ENCODE results near the gene TFF2.

The TFF2 gene

DNA sequence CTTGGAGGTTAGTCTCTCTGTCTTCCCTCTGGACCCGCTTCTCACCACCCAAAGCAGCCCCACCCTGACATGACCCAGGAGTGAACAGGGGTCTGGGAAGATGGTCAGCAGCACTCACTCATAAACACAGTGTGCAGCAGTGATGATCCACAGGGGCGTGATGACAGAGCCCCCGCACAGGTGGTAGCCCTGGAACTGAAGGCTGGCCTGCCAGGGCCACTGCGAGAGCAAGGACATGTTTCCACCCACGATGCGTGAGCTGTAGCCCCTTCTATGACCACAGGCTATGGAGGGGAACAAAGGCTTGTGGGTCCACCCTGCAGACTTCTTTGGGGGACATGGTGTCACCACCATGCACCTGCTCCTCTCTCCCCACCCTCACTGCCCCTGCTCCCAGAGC, 32.1 kb upstream of the TFF2 start:
- 0 out of 2 replicates have a peak, but pooled peaks cover 4% of the 10 kb centered on the region for H3K9me3 ChIP-seq (ENCODE audit: control insufficient read depth, insufficient read depth, low read length)
- H3K9ac ChIP-seq (ENCODE audit: low read depth, low read length): no peak overlapping the region
- H3K4me1 ChIP-seq (ENCODE audit: control insufficient read depth, insufficient read depth, low read length): no peaks in the 10 kb centered on the region
- H3K36me3 ChIP-seq (ENCODE audit: control insufficient read depth, insufficient read depth, low read length): no peaks in the 10 kb centered on the region
- H3K27me3 ChIP-seq (ENCODE audit: control insufficient read depth, insufficient read depth, low read length): no peaks in the 10 kb centered on the region
- H3K27ac ChIP-seq (ENCODE audit: low read depth, low read length): no peak overlapping the region
- no peak overlapping the region for H3K4me3 ChIP-seq (ENCODE audit: low read depth, low read length)

DNA sequence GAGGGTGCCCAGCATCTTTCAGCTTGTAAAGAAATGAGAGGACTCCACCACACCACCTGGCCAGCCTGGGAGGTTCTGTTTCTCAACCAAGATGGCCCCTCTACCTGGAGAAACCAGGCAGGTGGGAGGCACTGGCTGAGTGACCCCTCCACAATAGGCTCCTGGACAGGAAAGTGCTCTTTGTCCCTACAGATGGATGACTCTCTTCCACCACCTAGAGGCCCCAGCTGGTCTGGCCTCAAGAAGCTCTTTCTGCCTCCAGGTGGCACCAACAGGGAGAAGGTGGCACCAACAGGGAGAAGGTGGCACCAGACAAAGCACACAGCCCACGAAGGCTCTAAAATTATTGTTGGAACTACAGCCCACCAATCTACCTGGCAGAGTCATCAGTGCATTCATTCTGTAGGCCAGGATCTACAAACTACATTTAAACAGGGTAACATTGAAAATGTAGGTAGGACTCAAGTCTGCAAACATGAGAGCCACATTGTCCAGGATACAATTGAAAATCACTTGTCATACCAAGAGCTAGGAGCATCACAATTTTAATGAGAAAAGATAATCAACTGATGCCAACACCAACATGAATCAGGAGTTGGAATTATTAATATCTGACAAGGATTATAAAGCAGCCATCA, 30.7 kb upstream of the TFF2 start:
- no peaks in the 10 kb centered on the region for H3K36me3 ChIP-seq (ENCODE audit: control insufficient read depth, insufficient read depth, low read length)
- no peaks in the 10 kb centered on the region for H3K4me1 ChIP-seq (ENCODE audit: control insufficient read depth, insufficient read depth, low read length)
- 0 out of 2 replicates have a peak, but pooled peaks cover 4% of the 10 kb centered on the region for H3K9me3 ChIP-seq (ENCODE audit: control insufficient read depth, insufficient read depth, low read length)
- no peak overlapping the region for H3K4me3 ChIP-seq (ENCODE audit: low read depth, low read length)
- no peak overlapping the region for H3K9ac ChIP-seq (ENCODE audit: low read depth, low read length)
- no peaks in the 10 kb centered on the region for H3K27me3 ChIP-seq (ENCODE audit: control insufficient read depth, insufficient read depth, low read length)
- no peak overlapping the region for H3K27ac ChIP-seq (ENCODE audit: low read depth, low read length)

GRCh38 chr21:42379426-42380215, 28.8 kb upstream of the TFF2 start:
- H3K27me3 ChIP-seq (ENCODE audit: control insufficient read depth, insufficient read depth, low read length): peaks cover under 1% of the 10 kb centered on the region; the same call in 1 of the 2 replicates
- H3K4me1 ChIP-seq (ENCODE audit: control insufficient read depth, insufficient read depth, low read length): no peaks in the 10 kb centered on the region
- H3K27ac ChIP-seq (ENCODE audit: low read depth, low read length): no peak overlapping the region
- H3K9ac ChIP-seq (ENCODE audit: low read depth, low read length): no peak overlapping the region
- H3K9me3 ChIP-seq (ENCODE audit: control insufficient read depth, insufficient read depth, low read length): 0 out of 2 replicates have a peak, but pooled peaks cover 4% of the 10 kb centered on the region
- no peak overlapping the region for H3K4me3 ChIP-seq (ENCODE audit: low read depth, low read length)
- H3K36me3 ChIP-seq (ENCODE audit: control insufficient read depth, insufficient read depth, low read length): no peaks in the 10 kb centered on the region

GRCh38 chr21:42378418-42378817, 27.6 kb upstream of the TFF2 start:
- no peak overlapping the region for H3K4me3 ChIP-seq (ENCODE audit: low read depth, low read length)
- no peaks in the 10 kb centered on the region for H3K36me3 ChIP-seq (ENCODE audit: control insufficient read depth, insufficient read depth, low read length)
- H3K27ac ChIP-seq (ENCODE audit: low read depth, low read length): no peak overlapping the region
- H3K4me1 ChIP-seq (ENCODE audit: control insufficient read depth, insufficient read depth, low read length): no peaks in the 10 kb centered on the region
- peaks cover 5% of the 10 kb centered on the region; the same call in 1 of the 2 replicates for H3K27me3 ChIP-seq (ENCODE audit: control insufficient read depth, insufficient read depth, low read length)
- H3K9ac ChIP-seq (ENCODE audit: low read depth, low read length): no peak overlapping the region
- H3K9me3 ChIP-seq (ENCODE audit: control insufficient read depth, insufficient read depth, low read length): 0 out of 2 replicates have a peak, but pooled peaks cover 4% of the 10 kb centered on the region

DNA sequence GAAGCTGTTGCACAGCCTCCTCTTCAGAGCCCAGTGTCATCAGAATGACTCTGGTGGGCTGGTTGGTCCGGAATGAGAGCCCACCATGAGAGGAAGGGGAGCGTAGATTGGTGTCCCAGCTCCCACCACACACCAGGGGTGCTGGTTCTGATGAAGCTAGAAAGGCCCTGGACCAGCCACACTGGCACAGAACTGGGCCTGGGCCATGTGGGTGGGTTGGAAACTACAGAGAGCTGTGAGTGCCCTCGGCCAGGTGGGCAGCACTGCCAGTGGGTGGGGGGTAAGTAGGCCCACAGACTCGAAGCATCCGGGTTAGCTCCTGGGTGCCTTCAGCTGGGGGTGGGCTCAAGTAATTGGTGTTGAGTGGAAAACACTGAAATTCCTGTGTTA, 27.2 kb upstream of the TFF2 start:
- Histone ChIP-seq H3K9ac (ENCODE audit: low read depth, low read length) (no peak overlapping the region), H3K27me3 (ENCODE audit: control insufficient read depth, insufficient read depth, low read length) (peaks cover 5% of the 10 kb centered on the region; the same call in 1 of the 2 replicates), H3K4me3 (ENCODE audit: low read depth, low read length) (no peak overlapping the region), H3K36me3 (ENCODE audit: control insufficient read depth, insufficient read depth, low read length) (no peaks in the 10 kb centered on the region), H3K4me1 (ENCODE audit: control insufficient read depth, insufficient read depth, low read length) (no peaks in the 10 kb centered on the region), H3K27ac (ENCODE audit: low read depth, low read length) (no peak overlapping the region), H3K9me3 (ENCODE audit: control insufficient read depth, insufficient read depth, low read length) (0 out of 2 replicates have a peak, but pooled peaks cover 4% of the 10 kb centered on the region)

DNA sequence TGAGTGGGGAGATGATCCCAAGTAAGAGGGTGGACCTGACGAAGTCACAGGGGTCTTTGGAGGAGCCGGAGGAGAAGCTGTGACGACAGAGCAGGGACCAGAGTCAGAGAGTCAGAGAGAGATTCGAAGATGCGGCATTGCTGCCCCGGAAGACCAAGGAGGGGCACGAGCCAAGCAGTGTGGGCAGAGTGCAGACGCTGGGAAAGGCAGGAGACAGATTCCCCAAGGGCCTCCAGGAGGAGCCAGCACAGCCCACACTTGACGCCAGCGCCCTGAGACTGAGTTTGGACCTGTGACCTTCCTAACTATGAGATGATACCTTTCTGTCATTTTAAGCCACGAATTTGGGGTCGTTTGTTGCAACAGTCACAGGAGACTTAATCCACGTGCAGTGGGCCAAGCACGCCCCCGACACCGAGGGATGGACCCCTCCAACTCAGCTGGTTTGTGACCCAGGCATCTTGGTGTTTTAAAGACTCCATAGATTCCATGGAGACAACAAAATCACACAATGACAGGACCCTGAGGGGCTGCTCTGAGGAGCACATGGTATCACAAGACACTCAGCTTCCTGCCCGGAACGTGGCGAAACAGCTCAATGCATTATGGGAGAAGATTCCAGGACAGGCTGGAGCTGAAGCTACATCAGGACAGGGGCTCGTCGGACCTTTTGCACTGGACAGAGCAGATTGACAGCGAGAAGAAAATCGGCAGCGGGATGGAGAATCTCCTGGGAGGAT, 26.6 kb upstream of the TFF2 start:
- Histone ChIP-seq H3K4me1 (ENCODE audit: control insufficient read depth, insufficient read depth, low read length) (no peaks in the 10 kb centered on the region), H3K9me3 (ENCODE audit: control insufficient read depth, insufficient read depth, low read length) (0 out of 2 replicates have a peak, but pooled peaks cover 4% of the 10 kb centered on the region), H3K9ac (ENCODE audit: low read depth, low read length) (no peak overlapping the region), H3K27me3 (ENCODE audit: control insufficient read depth, insufficient read depth, low read length) (peaks cover 5% of the 10 kb centered on the region; the same call in 1 of the 2 replicates), H3K4me3 (ENCODE audit: low read depth, low read length) (no peak overlapping the region), H3K27ac (ENCODE audit: low read depth, low read length) (no peak overlapping the region), H3K36me3 (ENCODE audit: control insufficient read depth, insufficient read depth, low read length) (no peaks in the 10 kb centered on the region)

DNA sequence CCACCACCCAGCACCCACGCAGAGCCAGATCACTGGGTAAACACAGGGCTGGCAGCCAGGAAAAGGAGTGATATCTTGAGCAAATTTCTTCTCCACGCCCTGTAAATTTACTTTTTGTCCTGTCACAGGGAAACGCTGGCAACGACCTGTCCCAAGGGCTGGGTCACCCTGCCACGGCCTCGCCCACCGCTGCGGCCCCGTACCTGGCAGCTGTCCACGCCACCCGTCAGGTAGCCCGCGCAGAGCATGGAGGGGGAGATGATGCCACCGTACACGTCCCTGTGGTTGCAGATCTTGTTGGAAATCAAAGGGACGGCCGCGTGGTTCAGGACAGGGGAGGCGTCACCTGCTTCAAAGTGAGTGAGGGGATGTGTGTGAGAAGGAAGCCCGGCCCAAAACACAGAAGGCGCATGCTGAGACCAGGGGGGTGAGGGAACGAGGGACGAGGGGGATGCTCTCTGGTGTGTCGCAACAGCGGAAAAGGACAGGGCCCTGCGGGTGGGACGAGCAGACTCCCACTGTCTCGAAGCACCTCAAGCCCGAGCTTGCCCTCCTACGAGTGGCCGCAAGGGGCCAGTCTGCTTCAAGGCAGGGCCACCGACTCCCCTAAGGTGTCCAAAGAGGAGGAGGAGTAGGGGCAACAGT, 25.7 kb upstream of the TFF2 start:
- no peak overlapping the region for H3K9ac ChIP-seq (ENCODE audit: low read depth, low read length)
- peaks cover 5% of the 10 kb centered on the region; the same call in 1 of the 2 replicates for H3K27me3 ChIP-seq (ENCODE audit: control insufficient read depth, insufficient read depth, low read length)
- H3K9me3 ChIP-seq (ENCODE audit: control insufficient read depth, insufficient read depth, low read length): no peaks in the 10 kb centered on the region
- no peaks in the 10 kb centered on the region for H3K36me3 ChIP-seq (ENCODE audit: control insufficient read depth, insufficient read depth, low read length)
- H3K4me1 ChIP-seq (ENCODE audit: control insufficient read depth, insufficient read depth, low read length): no peaks in the 10 kb centered on the region
- no peak overlapping the region for H3K4me3 ChIP-seq (ENCODE audit: low read depth, low read length)
- H3K27ac ChIP-seq (ENCODE audit: low read depth, low read length): no peak overlapping the region

- H3K27ac ChIP-seq (ENCODE audit: low read depth, low read length): no peak overlapping the region
- H3K27me3 ChIP-seq (ENCODE audit: control insufficient read depth, insufficient read depth, low read length): peaks cover 5% of the 10 kb centered on the region; the same call in 1 of the 2 replicates
- H3K4me1 ChIP-seq (ENCODE audit: control insufficient read depth, insufficient read depth, low read length): no peaks in the 10 kb centered on the region
- no peaks in the 10 kb centered on the region for H3K9me3 ChIP-seq (ENCODE audit: control insufficient read depth, insufficient read depth, low read length)
- H3K9ac ChIP-seq (ENCODE audit: low read depth, low read length): no peak overlapping the region
- H3K4me3 ChIP-seq (ENCODE audit: low read depth, low read length): no peak overlapping the region
- H3K36me3 ChIP-seq (ENCODE audit: control insufficient read depth, insufficient read depth, low read length): no peaks in the 10 kb centered on the region
Observed at GRCh38 chr21:42375966-42376337, 25.2 kb upstream of the TFF2 start.

GRCh38 chr21:42375506-42375905, 24.7 kb upstream of the TFF2 start:
- no peaks in the 10 kb centered on the region for H3K4me1 ChIP-seq (ENCODE audit: control insufficient read depth, insufficient read depth, low read length)

DNA sequence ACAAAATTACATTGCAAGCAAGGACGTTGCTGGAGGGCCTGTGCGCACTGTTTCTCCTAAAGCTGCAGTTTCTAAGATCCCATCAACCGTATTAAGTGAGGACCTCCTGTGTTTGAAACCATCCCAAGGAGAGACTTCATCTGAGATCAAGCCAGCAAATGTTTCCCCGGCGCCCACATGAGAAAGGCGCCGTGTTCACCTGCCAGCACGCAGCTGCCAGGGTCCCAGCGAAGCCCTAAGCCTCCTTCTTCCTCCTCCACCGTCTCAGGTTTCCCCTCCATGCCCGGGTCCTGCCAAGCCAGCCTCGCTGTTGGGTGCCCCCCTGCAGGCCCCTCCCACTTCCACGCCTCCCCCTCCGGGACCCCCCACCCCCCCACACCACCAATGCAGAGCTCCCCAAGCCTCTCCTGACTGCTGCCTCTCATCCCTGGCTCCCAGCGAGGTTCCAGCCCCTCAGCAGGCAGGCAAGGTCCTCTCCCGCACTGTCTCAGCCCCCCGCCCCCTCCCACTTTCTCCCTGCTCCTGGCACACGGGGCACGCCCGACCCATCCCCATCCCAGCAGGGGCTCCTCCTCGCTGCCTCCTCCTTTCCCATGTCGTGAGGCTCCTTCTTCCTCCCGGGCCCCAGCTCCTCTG, 24.2 kb upstream of the TFF2 start:
- H3K9me3 ChIP-seq (ENCODE audit: control insufficient read depth, insufficient read depth, low read length): no peaks in the 10 kb centered on the region
- H3K9ac ChIP-seq (ENCODE audit: low read depth, low read length): no peak overlapping the region
- H3K4me1 ChIP-seq (ENCODE audit: control insufficient read depth, insufficient read depth, low read length): no peaks in the 10 kb centered on the region
- no peak overlapping the region for H3K27ac ChIP-seq (ENCODE audit: low read depth, low read length)
- H3K27me3 ChIP-seq (ENCODE audit: control insufficient read depth, insufficient read depth, low read length): peaks cover 5% of the 10 kb centered on the region; the same call in 1 of the 2 replicates
- no peak overlapping the region for H3K4me3 ChIP-seq (ENCODE audit: low read depth, low read length)
- H3K36me3 ChIP-seq (ENCODE audit: control insufficient read depth, insufficient read depth, low read length): no peaks in the 10 kb centered on the region

More at GRCh38 chr21:42375506-42375905, 24.7 kb upstream of the TFF2 start:
- no peak overlapping the region for H3K9ac ChIP-seq (ENCODE audit: low read depth, low read length)
- no peak overlapping the region for H3K27ac ChIP-seq (ENCODE audit: low read depth, low read length)
- H3K9me3 ChIP-seq (ENCODE audit: control insufficient read depth, insufficient read depth, low read length): no peaks in the 10 kb centered on the region
- no peak overlapping the region for H3K4me3 ChIP-seq (ENCODE audit: low read depth, low read length)
- H3K36me3 ChIP-seq (ENCODE audit: control insufficient read depth, insufficient read depth, low read length): no peaks in the 10 kb centered on the region
- H3K27me3 ChIP-seq (ENCODE audit: control insufficient read depth, insufficient read depth, low read length): peaks cover 5% of the 10 kb centered on the region; the same call in 1 of the 2 replicates

All from HUES48 (cell line).